OCI-LY3 (cell line): ENCODE data around the gene GRAMD4.

Experiments used
- H2AFZ ChIP-seq: fragments of 200-600, 300-600 bp; shearing (Covaris generic); 2 replicates; pipeline ENCODE4 v1.6.0; 2014; ENCODE audit warnings: antibody characterized with exemption, low read depth, low read length
- H3K27ac ChIP-seq: fragments of 200-600, 300-600 bp; sonication (generic); 2 replicates; pipeline ENCODE4 v1.5.1; 2014; ENCODE audit warnings: mild to moderate bottlenecking, low read length, moderate library complexity, mixed read lengths
- H3K27me3 ChIP-seq: fragments of 200-600, 300-600 bp; sonication (generic); 2 replicates; pipeline ENCODE4 v1.6.1; 2014; ENCODE audit warnings: low read depth, low read length, mixed read lengths
- H3K36me3 ChIP-seq: fragments of 200-600, 300-600 bp; sonication (generic); replicated peaks from 2 replicates; pipeline ENCODE3; 2014; ENCODE audit warnings: low read depth, low read length, mixed read lengths
- H3K4me1 ChIP-seq: fragments of 300-600, 200-600 bp; sonication (generic); 2 replicates; pipeline ENCODE4 v1.6.1; 2014; ENCODE audit warnings: low read length, mixed read lengths
- H3K4me2 ChIP-seq: fragments of 200-600, 300-600 bp; sonication (generic); 2 replicates; pipeline ENCODE4 v1.6.1; 2014; ENCODE audit warnings: low read length, mixed read lengths
- H3K4me3 ChIP-seq: fragments of 300-600, 200-600 bp; sonication (generic); 2 replicates; pipeline ENCODE4 v1.5.1; 2014; ENCODE audit warnings: antibody characterized with exemption, mild to moderate bottlenecking, low read length, moderate library complexity
- H3K79me2 ChIP-seq: fragments of 300-600, 200-600 bp; shearing (Covaris generic); 2 replicates; pipeline ENCODE4 v1.6.1; 2014; ENCODE audit warnings: mild to moderate bottlenecking, low read length, mixed read lengths
- H3K9ac ChIP-seq: fragments of 300-600, 200-600 bp; shearing (Covaris generic); 2 replicates; pipeline ENCODE4 v1.6.0; 2014; ENCODE audit warnings: mild to moderate bottlenecking, low read length, moderate library complexity
- H3K9me3 ChIP-seq: fragments of 200-600, 300-600 bp; shearing (Covaris generic); 2 replicates; pipeline ENCODE4 v1.6.1; 2014; ENCODE audit warnings: low read length, mixed read lengths; ENCODE audit not compliant: insufficient read depth
- H4K20me1 ChIP-seq: fragments of 200-600, 300-600 bp; sonication (generic); 2 replicates; pipeline ENCODE4 v1.6.1; 2016; ENCODE audit warnings: low read length, mixed read lengths; ENCODE audit not compliant: insufficient read depth
- CTCF ChIP-seq: fragments of 200-600, 300-600 bp; sonication (generic); IDR thresholded peaks from 2 replicates; pipeline ENCODE4 v1.5.1; 2014; ENCODE audit warnings: antibody characterized with exemption, low read length, low read depth
- EZH2phosphoT487 ChIP-seq: fragments of 200-600 bp; shearing (Covaris generic); IDR thresholded peaks from 2 replicates; pipeline ENCODE4 v1.6.1; 2018; ENCODE audit warnings: antibody characterized with exemption, mixed run types, low read depth

Gene GRAMD4

DNA sequence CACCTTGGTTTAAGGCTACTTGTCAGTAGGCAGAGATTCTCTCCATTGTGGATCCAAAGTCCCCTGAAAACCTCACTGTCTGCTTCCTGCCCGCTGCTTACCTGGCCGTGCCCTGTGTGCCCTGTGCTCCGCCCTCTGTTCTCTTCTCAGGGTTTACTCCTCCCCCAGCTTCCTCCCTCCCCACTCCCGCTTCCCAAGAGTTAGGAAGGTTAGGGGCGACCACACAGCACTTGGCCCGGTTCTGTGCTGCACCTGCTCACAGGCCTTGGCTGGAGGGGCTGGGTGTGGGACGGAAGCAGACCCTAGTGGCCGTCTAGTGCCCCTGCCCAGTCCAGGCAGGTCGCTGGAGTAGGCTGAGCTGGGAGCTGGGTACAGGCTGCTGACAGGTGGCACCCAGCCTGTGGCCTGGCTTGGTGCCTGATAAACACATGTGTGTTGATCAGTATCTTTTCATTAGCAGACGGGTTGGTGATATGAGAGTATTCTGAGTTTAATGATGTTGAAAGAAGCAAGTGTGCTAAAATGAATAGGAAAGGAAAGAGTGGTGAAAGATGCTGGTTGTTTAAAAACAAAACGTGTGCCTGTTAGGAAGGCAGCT, 40.5 kb downstream of the GRAMD4 start:
- no peak overlapping the region for H3K9ac ChIP-seq
- no peaks in the 10 kb centered on the region for H3K9me3 ChIP-seq
- no peak overlapping the region for H2AFZ ChIP-seq
- no peak overlapping the region for H3K27ac ChIP-seq
- TF ChIP-seq EZH2phosphoT487, result no peak
- no peak for TF ChIP-seq CTCF
- H3K4me3 ChIP-seq, result no peak overlapping the region
- peaks cover 8% of the 10 kb centered on the region for H3K36me3 ChIP-seq
- peaks cover 53% of the 10 kb centered on the region for H4K20me1 ChIP-seq
- no peak overlapping the region for H3K4me2 ChIP-seq
- H3K79me2 ChIP-seq, result no peaks in the 10 kb centered on the region
- no peaks in the 10 kb centered on the region for H3K27me3 ChIP-seq
- H3K4me1 ChIP-seq, result no peaks in the 10 kb centered on the region

- H2AFZ ChIP-seq, result no peak overlapping the region
- H3K4me1 ChIP-seq, result no peaks in the 10 kb centered on the region
- no peak for TF ChIP-seq EZH2phosphoT487
- TF ChIP-seq CTCF, result no peak
- no peaks in the 10 kb centered on the region for H3K79me2 ChIP-seq
- peaks cover 49% of the 10 kb centered on the region for H4K20me1 ChIP-seq
- H3K36me3 ChIP-seq, result peaks cover 8% of the 10 kb centered on the region
- H3K4me2 ChIP-seq, result no peak overlapping the region
- no peak overlapping the region for H3K27ac ChIP-seq
- no peak overlapping the region for H3K9ac ChIP-seq
- H3K4me3 ChIP-seq, result no peak overlapping the region
- H3K27me3 ChIP-seq, result no peaks in the 10 kb centered on the region
- H3K9me3 ChIP-seq, result no peaks in the 10 kb centered on the region
These were observed 41.1 kb downstream of the GRAMD4 start for GRCh38 chr22:46661221-46661851.

DNA sequence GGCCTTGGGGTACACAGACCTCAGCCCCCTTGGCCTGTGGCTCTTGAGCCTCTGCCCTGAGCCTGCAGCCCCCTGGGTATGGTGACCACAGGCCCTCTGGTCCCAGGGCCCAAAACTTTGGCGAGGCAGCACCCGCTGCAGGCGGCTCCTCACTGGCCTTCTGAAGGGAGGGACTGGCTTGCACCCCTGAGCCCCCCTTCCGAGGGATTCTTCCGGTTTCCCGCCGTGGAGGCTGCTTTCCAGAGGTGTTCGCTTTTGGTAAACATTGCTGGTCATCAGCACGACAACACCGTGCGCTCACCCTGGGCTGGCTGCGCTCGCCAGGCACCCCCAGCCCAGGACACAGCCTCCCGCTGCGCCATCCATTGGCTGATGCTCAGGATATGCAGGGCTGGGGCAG, 42.0 kb downstream of the GRAMD4 start:
- no peak overlapping the region for H2AFZ ChIP-seq
- H3K9me3 ChIP-seq, result no peaks in the 10 kb centered on the region
- peaks cover 11% of the 10 kb centered on the region for H3K36me3 ChIP-seq
- H3K79me2 ChIP-seq, result no peaks in the 10 kb centered on the region
- no peak overlapping the region for H3K4me2 ChIP-seq
- H3K4me1 ChIP-seq, result no peaks in the 10 kb centered on the region
- no peak overlapping the region for H3K4me3 ChIP-seq
- no peak overlapping the region for H3K27ac ChIP-seq
- H3K27me3 ChIP-seq, result no peaks in the 10 kb centered on the region
- no peak overlapping the region for H3K9ac ChIP-seq
- H4K20me1 ChIP-seq, result peaks cover 40% of the 10 kb centered on the region
- TF ChIP-seq EZH2phosphoT487, result no peak
- TF ChIP-seq CTCF, result no peak

GRCh38 chr22:46663001-46663400, 42.8 kb downstream of the GRAMD4 start:
- H3K36me3 ChIP-seq, result peaks cover 18% of the 10 kb centered on the region
- H2AFZ ChIP-seq, result no peak overlapping the region
- TF ChIP-seq CTCF (no peak), EZH2phosphoT487 (no peak)
- H3K9me3 ChIP-seq, result no peaks in the 10 kb centered on the region
- H3K4me2 ChIP-seq, result no peak overlapping the region
- H3K9ac ChIP-seq, result no peak overlapping the region
- H3K27ac ChIP-seq, result no peak overlapping the region
- H3K4me3 ChIP-seq, result no peak overlapping the region
- H4K20me1 ChIP-seq, result peaks cover 34% of the 10 kb centered on the region
- H3K79me2 ChIP-seq, result no peaks in the 10 kb centered on the region
- H3K27me3 ChIP-seq, result no peaks in the 10 kb centered on the region
- H3K4me1 ChIP-seq, result no peaks in the 10 kb centered on the region
